DMS 273 (cell line): ENCODE results near the gene GNAT3.
A peak's percentile ranks its signal among the peaks of the same experiment; 100 is the strongest.

Experiments used
- DNase-seq: peaks from one replicate; lab custom pipeline; 2025; ENCODE audit not compliant: unreplicated experiment; lab: John Stamatoyannopoulos, UW

The GNAT3 gene

GRCh38 chr7:80464211-80464610 is 47.7 kb downstream of the GNAT3 start:
- DNase-seq = no peak

- DNase-seq = no peak
Measured at GRCh38 chr7:80463272-80463920, 48.5 kb downstream of the GNAT3 start.

- no peak for DNase-seq
Measured at GRCh38 chr7:80460857-80461256, 51.0 kb downstream of the GNAT3 start.

- DNase-seq = no peak
Measured at GRCh38 chr7:80459776-80460510, 51.9 kb downstream of the GNAT3 start.

- no peak for DNase-seq
Measured at GRCh38 chr7:80458822-80459725, 52.8 kb downstream of the GNAT3 start.

- DNase-seq = peak; percentile 62
Measured at GRCh38 chr7:80453699-80454340, 58.0 kb downstream of the GNAT3 start.

- no peak for DNase-seq
Measured at GRCh38 chr7:80450621-80451308, 61.1 kb downstream of the GNAT3 start.

GRCh38 chr7:80449836-80450235 is 62.0 kb downstream of the GNAT3 start:
- DNase-seq = no peak

GRCh38 chr7:80445351-80445750 is 66.5 kb downstream of the GNAT3 start:
- DNase-seq = peak; percentile 11

- DNase-seq = no peak
Measured at GRCh38 chr7:80444811-80445210, 67.1 kb downstream of the GNAT3 start.

GRCh38 chr7:80443325-80443724 is 68.5 kb downstream of the GNAT3 start:
- no peak for DNase-seq

GRCh38 chr7:80440883-80441282 is 71.0 kb downstream of the GNAT3 start:
- DNase-seq = no peak

- no peak for DNase-seq
Measured at GRCh38 chr7:80439894-80440821, 71.7 kb downstream of the GNAT3 start.

GRCh38 chr7:80435521-80435920 is 76.3 kb downstream of the GNAT3 start:
- DNase-seq = no peak

GRCh38 chr7:80434047-80434446 is 77.8 kb downstream of the GNAT3 start:
- no peak for DNase-seq

GRCh38 chr7:80432166-80432565 is 79.7 kb downstream of the GNAT3 start:
- DNase-seq = no peak

GRCh38 chr7:80429181-80429580 is 82.7 kb downstream of the GNAT3 start:
- no peak for DNase-seq

GRCh38 chr7:80428161-80429054 is 83.5 kb downstream of the GNAT3 start:
- DNase-seq = peak; percentile 62

- no peak for DNase-seq
Measured at GRCh38 chr7:80427218-80427617, 84.6 kb downstream of the GNAT3 start.
